HG03196 (cell line): Measurements from ENCODE around the gene AKR7A3.
A peak's percentile ranks its signal among the peaks of the same experiment; 100 is the strongest.
"Not testable (repeated sequence)": the region's sequence is repeated elsewhere in the genome, so short reads cannot be mapped to it uniquely, and the experiment has no call there.

Experiments used
- ATAC-seq: cut with Tn5 transposase; IDR thresholded peaks from one replicate; pipeline ENCODE4 v1.9.1; 2021; ENCODE audit not compliant: unreplicated experiment

Gene AKR7A3

GRCh38 chr1:19319196-19319595 lies 30.6 kb upstream of the AKR7A3 start:
- no peak for ATAC-seq

DNA sequence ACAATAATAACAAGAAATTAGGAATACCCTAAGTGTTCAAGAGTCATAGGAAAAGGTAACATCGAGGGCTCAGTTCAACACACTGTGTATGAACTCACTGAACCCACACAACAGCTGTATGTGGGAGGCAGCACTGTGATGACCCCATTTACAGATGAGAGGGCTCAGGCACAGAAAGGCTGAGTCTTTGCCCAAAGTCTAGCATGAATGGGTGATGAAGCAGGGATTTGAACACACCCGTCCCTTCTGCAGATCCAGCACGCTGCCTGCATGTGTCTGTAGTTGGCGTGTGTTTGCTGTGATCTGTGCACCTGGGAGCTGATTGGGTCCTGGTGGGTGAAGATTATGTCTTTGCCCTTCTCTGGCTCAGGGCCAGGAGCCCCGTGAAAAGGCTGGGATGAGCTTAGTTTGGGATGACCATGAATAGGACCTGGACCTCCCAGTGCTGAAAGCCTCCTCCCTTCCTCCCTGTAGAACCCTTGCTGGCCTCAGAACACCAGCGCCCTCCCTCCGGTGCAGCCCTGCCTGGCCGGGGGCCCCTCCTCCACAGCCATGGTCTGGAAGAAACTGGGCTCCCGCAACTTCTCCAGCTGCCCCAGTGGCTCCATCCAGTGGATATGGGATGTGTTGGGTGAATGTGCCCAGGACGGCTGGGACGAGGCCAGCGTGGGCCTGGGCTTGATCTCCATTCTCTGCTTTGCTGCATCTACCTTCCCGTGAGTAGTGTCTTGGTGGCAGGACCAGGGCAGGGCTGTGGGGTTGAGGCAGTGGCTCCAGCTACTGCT lies 28.7 kb upstream of the AKR7A3 start:
- ATAC-seq: no peak

- no peak for ATAC-seq
These were observed 27.0 kb upstream of the AKR7A3 start for GRCh38 chr1:19315378-19316198.

- ATAC-seq: no peak
These were observed 25.7 kb upstream of the AKR7A3 start for GRCh38 chr1:19313961-19314882.

DNA sequence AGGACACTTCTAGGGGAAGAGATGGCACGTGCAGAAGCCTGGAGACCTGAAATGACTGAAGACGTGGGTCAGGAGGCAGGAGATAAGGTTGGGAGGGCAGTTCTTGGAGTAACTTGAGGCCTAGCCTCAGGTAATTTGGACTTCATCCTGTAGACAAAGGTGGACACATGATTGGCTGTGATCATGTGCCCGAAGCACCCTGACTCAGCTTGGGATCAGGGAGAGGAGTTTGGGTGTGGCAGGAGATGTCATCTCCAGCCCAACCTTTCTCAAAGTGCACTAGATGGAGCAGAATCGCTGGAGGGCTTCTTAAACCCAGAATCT lies 25.0 kb upstream of the AKR7A3 start:
- no peak for ATAC-seq

DNA sequence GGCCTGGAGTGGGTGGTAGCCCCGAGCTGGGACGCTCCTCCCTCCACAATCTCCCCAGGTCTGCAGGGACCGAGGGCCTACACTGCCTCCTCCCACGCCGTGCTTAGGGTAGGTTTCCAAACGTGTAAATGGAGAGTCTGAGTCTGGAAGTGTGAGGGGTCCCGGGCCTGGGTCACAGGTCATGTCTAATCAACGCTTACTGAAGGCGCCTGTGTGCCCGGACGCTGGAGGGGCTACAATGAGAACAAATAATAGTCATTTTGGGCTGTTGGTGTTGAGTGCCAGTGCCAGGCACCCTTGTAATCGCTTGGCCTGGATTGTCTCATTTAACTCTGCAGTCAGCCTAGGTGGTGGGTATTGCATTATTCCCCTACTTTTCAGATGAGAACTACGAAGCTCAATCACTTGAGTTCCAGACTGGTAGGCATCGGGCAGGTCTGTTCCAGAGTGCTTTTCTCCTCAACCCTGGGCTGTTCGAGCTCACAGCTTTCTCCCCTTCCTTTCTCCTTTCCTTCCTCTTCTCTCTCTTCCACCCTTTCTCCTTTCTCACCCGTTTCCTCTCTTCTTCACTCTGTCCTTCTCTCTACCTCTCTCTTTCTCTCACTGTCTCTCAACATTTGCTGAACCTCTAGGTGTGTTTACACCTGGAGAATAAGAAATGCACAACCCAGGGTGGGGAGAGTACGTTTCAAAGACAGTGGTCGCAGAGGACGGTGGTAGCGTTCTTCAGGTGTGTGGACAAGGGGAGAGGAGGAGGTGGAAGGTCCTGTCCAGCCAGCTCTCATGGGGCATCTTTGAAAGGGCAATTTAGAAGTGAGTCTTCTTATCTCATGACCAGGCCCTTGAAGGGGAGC lies 24.4 kb upstream of the AKR7A3 start:
- peak; percentile 0 for ATAC-seq

GRCh38 chr1:19311931-19312781 lies 23.6 kb upstream of the AKR7A3 start, which contains the start of the genes AKR7A2 and SLC66A1:
TSS of gene AKR7A2 (minus strand) at chr1:19312144. CDS start at chr1:19312124, 20 bp downstream.
TSS of gene SLC66A1 (plus strand) at chr1:19312326. CDS start at chr1:19317678, 5,352 bp downstream.
- ATAC-seq: peak; percentile 65

DNA sequence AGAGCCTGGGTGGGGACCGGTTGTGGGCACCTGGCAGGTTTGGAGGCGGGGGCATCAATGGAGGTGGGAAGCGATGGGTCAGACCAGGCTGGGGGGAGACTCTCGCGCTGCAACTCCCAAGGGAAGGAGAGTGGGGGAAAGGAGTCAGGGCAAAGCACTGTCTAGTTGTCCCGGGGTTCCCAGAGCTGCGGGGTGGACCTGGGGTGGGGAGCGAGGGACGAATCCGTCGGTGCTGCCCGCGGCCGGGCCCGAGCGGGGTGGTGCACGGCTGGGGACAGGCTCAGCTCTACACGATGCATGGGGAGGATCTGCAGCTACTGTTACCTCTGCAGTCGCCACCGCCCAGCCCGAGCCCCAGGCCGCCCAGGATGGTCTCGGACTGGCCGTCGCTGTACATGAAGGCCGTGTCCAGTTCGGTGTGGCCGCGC lies 22.9 kb upstream of the AKR7A3 start:
- no peak for ATAC-seq

- no peak for ATAC-seq
These were observed 22.3 kb upstream of the AKR7A3 start for GRCh38 chr1:19310720-19311502.

DNA sequence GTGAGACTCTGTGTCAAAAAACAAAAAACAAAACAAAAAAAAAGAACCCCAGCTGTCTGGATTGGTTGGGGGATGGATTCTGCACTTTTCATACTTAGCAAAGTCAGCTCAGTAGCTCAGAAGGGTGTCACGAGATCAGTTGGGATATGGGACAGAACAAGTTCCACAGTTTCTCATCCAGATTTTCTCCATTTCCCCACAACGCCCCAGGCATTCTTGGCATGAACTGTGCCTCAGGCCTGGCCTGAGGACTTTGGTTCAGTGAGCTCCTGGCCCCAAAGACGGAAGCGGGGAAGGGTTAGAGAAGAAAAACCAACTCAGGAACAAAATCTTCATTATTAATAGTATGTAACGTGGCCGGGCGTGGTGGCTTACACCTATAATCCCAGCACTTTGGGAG lies 21.5 kb upstream of the AKR7A3 start:
- no peak for ATAC-seq

GRCh38 chr1:19309123-19309813 lies 20.7 kb upstream of the AKR7A3 start:
- no peak for ATAC-seq

DNA sequence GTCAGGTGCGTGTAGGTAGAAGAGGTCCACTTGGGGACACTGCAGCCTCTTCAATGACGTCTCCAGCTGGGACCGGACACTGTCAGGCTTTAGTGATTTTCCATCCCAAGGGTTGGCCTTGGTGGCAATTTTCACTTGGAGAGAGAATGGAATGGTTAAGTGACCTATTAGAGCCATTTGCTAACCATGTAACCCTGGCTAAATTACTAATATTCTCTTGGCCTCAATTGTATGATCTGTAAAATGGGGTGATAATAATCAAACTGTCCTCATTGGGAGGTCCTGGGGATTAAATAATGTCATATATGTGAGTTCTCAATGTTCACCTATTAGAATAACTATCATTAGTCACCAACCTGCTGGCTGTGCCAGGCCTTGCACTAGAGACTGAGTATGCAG lies 19.9 kb upstream of the AKR7A3 start:
- no peak for ATAC-seq

GRCh38 chr1:19307794-19308508 lies 19.4 kb upstream of the AKR7A3 start:
- ATAC-seq: no peak

- no peak for ATAC-seq
These were observed 18.4 kb upstream of the AKR7A3 start for GRCh38 chr1:19306941-19307340.

GRCh38 chr1:19305880-19306279 lies 17.3 kb upstream of the AKR7A3 start:
- no peak for ATAC-seq

GRCh38 chr1:19304081-19304480 lies 15.5 kb upstream of the AKR7A3 start:
- ATAC-seq: not testable (repeated sequence)

- no peak for ATAC-seq
These were observed 11.6 kb upstream of the AKR7A3 start for GRCh38 chr1:19300211-19300610.
